GM12892 (cell line): ENCODE measurements around the gene CD300C. TPM values are rescaled to one million over a fixed set of nuclear protein-coding genes. Genes with fewer than 3 reads are reported as not detected.
"Not testable (repeated sequence)": the region's sequence is repeated elsewhere in the genome, so short reads cannot be mapped to it uniquely, and the experiment has no call there.

Source experiments
- DNase-seq: peaks from one replicate; pipeline ENCODE4 v3.0.0; 2011; ENCODE audit not compliant: insufficient read length
- FAIRE-seq: peaks from 2 replicates; lab custom pipeline; 2011; peaks lifted over from hg19 to GRCh38; lab: Jason Lieb, UNC
- POLR2A ChIP-seq: IDR thresholded peaks from 2 replicates; pipeline ENCODE4 v1.6.1; 2011; ENCODE audit warnings: low read depth, low read length, control low read depth
- POLR2AphosphoS5 ChIP-seq: IDR thresholded peaks from 2 replicates; pipeline ENCODE4 v1.6.1; 2011; ENCODE audit warnings: low read depth, low read length, control low read depth
- TAF1 ChIP-seq: IDR thresholded peaks from 2 replicates; pipeline ENCODE4 v1.6.1; 2011; ENCODE audit warnings: low read depth, mild to moderate bottlenecking, control low read depth, low read length, borderline replicate concordance
- polyA plus RNA-seq: library from polyadenylated mRNA; unstranded; fragments of >200 nt; gene quantifications from one replicate; pipeline ENCODE4 v1.2.1, GENCODE V29; 2012; ENCODE audit warnings: missing spikeins, inconsistent platforms; ENCODE audit not compliant: missing spikeins

CD300C gene
- polyA plus RNA-seq: 0.17 TPM

GRCh38 chr17:74545843-74546230 lies at the start of gene CD300C:
TSS of gene CD300C (minus strand) at chr17:74546115. CDS start at chr17:74545782, 333 bp downstream.
- TF ChIP-seq TAF1 (no peak), POLR2AphosphoS5 (no peak), POLR2A (no peak)
- FAIRE-seq (no peak), DNase-seq (no peak)

DNA sequence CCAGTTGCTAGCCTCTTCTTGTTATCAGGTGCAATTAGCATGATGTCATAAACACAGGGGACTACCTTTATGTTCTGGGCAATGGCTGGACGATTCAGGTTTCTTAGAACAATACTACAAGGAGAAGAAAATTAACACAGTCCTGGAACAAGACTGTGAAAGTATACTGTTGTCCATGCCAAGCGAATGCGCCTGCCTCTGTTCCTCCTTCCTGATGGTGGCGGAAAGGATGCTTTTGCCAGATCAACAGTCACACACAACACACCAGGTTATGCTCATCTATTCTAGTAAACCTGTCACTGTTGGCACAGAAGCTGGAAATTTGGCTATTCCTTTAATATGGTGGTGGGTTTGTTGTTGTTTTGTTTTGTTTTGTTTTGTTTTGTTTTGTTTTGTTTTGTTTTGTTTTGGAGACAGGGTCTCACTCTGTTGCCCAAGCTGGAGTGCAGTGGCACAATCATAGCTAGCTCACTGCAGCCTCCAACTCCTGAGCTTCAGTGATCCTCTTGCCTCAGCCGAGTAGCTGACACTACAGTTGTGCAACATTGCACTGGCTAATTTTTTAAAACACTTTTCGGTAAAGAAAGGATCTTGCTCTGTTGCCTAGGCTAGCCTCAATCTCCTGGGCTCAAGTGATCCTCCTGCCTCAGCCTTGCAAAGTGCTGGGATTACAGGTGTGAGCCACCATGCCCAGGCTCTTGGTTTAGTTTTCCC lies 49.3 kb upstream of the CD300C start:
- DNase-seq (no peak), FAIRE-seq (no peak)
- TF ChIP-seq POLR2AphosphoS5 (no peak), POLR2A (no peak), TAF1 (no peak)

DNA sequence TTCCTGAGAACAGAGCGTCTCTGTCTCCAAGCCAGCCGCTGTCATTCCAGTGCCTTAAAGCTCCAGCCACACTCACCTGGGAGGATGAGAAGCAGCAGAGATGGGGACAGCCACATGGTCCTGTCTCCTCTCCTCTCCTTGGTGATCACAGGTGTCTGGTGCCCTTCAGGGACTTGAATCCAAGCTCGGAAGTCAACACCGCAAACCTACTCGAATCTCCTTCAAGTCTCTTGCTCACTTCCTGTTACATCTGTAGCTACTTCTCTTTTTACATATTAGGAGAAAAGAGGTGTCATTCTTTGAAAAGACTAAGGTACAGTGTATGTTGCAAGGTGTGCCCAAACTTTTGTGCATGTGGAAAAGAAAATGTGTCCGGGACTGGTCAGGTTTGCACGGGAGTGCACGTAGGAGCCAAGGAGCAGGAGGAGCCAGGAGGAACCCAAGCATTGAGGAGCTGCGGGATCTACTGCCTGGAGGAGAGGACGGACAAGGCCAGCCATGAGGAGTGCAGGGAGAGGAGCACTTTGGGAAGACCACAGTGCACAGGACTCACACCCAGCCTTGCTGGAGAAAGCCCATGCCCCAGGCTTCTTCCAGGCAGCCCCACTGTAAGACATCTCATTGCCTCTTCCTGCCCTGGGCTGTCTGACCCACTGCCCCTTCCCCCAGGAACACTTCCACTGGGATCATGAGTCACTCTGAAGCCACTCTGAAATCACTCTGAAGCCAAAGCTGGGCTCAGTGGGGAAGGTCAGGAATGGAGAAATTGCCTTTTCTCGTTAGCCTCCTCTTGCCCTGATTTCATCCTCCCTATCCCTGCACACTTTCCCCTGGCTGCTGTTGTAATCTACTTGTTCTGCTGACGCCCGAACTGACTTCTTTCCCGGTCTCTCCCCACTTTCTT lies 46.4 kb upstream of the CD300C start, which contains the start of gene CD300LD:
Gene CD300LD, minus strand, starts transcription at position 197 of the 904 bp plus-strand sequence. Its CDS starts 81 bp downstream, at position 116.
- no peak for FAIRE-seq
- DNase-seq: no peak
- TF ChIP-seq TAF1: no peak
- no peak for TF ChIP-seq POLR2AphosphoS5
- no peak for TF ChIP-seq POLR2A

DNA sequence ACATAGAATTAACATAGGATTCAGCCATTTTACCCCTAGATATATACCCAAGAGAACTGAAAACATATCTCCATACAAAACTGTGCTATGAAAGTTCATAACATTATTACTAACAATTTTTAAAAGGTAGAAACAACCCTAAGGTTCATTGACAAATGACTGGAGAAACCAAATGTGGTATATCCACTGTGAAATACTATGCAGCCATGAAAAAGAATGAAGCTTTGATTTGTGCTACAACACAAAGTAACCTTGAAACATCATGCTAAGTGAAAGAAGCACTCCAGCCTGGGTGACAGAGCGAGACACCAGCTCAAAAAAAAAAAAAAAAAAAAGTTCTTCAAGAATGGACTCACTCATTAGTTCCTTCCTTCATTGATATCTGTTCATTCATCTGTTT lies 45.6 kb upstream of the CD300C start:
- TF ChIP-seq POLR2A (no peak), TAF1 (no peak), POLR2AphosphoS5 (no peak)
- no peak for FAIRE-seq
- DNase-seq: no peak

- DNase-seq (no peak), FAIRE-seq (no peak)
- no peak for TF ChIP-seq POLR2AphosphoS5
- no peak for TF ChIP-seq POLR2A
- TF ChIP-seq TAF1: no peak
Observed at GRCh38 chr17:74585711-74586110, 39.8 kb upstream of the CD300C start.

GRCh38 chr17:74584292-74585060 lies 38.6 kb upstream of the CD300C start:
- DNase-seq (no peak), FAIRE-seq (no peak)
- TF ChIP-seq TAF1 (no peak), POLR2AphosphoS5 (no peak), POLR2A (no peak)

DNA sequence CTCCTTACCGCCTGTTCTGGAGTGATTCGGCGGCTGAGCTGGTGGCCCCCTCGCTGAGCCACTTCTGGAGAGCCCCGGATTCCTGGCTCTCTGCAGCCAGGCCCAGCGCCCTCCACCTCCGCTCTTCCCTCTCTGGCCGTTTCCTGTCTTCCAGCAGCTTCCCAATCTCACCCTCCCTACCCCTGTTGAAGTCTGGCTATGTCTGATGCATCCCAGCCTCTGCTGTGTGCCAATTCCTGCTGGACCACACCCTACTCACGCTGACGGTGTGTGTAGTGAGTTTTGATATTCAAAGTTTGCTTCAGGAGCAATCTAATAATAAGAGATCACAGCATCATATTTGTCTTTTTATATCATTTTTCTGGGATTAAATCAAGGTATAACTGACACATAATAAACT lies 36.7 kb upstream of the CD300C start:
- no peak for FAIRE-seq
- no peak for DNase-seq
- TF ChIP-seq POLR2AphosphoS5: no peak

- DNase-seq: no peak
- FAIRE-seq: no peak
- TF ChIP-seq POLR2AphosphoS5 (no peak), POLR2A (no peak), TAF1 (no peak)
Observed at GRCh38 chr17:74579900-74580299, 34.0 kb upstream of the CD300C start.

DNA sequence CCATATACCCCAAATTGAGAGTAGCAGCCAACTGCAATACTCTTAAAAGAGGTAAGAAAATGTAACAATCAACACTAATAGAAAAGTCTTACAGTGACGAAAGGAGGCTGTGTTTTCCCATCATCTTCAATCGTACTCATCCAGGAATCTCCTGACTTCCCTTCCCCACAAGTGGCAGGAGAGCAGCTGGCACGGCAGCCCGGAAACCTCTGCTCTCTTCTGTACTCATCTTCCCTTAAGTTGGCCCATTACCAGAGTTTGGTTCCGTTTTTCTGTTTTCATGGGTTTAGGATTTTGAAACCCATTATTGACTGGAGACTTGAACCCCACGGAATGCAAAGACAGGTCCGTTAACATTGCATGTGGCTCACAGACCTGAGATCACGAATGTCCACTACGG lies 33.1 kb upstream of the CD300C start:
- no peak for TF ChIP-seq TAF1
- no peak for TF ChIP-seq POLR2AphosphoS5
- no peak for TF ChIP-seq POLR2A
- FAIRE-seq: no peak
- DNase-seq: no peak

DNA sequence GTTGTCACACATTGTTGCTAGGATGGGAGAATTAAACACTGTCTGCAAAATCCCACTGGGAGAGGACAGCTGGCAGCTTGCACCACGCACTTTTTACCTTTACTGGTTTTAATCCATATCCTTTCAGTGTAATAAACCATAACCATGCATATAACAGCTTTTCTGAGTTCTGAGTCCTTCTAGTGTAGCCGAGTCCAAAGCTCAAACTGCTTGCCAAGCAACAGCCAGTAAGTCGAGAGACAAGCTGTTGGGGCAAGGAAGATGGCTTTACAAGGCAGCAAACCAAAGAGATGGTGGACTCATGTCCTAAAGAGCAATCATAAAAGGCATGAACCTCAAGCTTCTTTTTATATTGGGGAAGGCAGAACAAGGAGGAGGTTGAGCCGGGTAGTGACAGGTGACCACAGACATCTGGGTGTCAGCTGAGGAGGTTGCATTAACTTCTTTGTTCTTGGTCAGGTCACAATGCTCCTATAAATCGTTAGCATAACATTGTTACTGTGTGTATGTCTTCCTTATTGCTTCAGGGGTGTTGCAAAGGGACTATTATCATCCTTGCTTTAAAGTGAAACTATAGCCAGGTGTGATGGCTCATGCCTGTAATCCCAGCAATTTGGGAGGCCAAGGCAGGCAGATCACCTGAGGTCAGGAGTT lies 28.7 kb upstream of the CD300C start:
- TF ChIP-seq TAF1 (no peak), POLR2A (no peak), POLR2AphosphoS5 (no peak)
- no peak for DNase-seq
- FAIRE-seq: no peak

GRCh38 chr17:74573635-74574034 lies 27.7 kb upstream of the CD300C start:
- DNase-seq, FAIRE-seq: not testable (repeated sequence)
